GM18507 (cell line): ENCODE data around the gene CAVIN2.

Experiments
- DNase-seq: peaks from one replicate; pipeline ENCODE4 v3.0.0; 2011; ENCODE audit warnings: low read depth; ENCODE audit not compliant: insufficient read length; ENCODE audit errors: extremely low spot score
- FAIRE-seq: peaks from 2 replicates; lab custom pipeline; 2011; peaks lifted over from hg19 to GRCh38; lab: Jason Lieb, UNC

CAVIN2 gene

DNA sequence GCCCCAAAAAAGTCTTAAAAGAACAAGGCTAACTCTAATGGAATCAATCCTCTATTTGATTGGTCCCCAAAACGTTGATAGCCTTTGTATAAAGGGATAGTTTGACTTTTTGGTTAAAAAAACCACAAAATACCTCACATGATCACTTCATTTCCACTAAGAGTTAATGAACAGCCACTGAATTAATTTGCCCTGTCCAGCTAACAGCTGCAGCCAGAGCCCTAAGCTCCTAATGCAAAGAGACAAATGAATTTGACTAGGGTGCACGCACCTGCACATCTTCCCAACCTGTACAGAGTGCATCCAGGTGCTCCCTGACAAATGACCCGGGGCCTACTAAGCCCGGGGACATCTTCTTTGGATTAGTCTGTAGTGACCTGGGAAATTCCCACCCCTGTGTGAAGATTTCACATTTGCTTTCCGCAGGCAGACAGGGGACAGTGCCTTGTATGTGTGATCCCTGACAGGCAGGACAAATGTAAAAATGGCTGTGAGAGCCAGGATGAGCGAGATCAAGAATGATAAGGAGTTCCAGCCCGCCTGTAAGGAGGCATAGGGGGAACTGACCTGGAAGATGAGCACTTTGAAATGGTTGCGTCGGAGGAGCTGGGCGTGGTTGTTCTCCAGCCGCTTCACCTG is 893 bp downstream of the CAVIN2 start:
- DNase-seq (no peak), FAIRE-seq (no peak)

GRCh38 chr2:191845248-191845715 is 1.6 kb downstream of the CAVIN2 start:
- no peak for DNase-seq
- FAIRE-seq: no peak

DNA sequence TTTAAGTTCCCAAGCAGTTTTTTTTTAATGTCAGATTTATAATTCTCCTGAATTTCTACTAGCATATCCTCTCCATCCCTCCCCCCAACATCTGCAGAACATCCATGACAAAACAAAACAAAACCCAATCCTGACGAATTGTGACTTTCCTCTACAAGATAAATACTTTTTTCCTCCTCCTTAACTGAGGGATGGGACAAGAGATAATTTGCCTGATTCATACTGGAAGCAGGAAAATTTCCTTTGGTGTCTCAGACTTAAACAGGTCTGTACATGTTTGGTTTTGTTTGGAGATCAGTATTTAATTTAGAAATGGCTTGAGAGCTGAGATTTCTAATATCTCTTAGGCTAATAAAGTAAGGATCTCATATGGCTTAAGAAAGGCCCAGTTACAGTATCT is 2.2 kb downstream of the CAVIN2 start:
- FAIRE-seq (no peak), DNase-seq (no peak)

- FAIRE-seq (no peak), DNase-seq (no peak)
These were observed 6.0 kb downstream of the CAVIN2 start for GRCh38 chr2:191840921-191841320.

DNA sequence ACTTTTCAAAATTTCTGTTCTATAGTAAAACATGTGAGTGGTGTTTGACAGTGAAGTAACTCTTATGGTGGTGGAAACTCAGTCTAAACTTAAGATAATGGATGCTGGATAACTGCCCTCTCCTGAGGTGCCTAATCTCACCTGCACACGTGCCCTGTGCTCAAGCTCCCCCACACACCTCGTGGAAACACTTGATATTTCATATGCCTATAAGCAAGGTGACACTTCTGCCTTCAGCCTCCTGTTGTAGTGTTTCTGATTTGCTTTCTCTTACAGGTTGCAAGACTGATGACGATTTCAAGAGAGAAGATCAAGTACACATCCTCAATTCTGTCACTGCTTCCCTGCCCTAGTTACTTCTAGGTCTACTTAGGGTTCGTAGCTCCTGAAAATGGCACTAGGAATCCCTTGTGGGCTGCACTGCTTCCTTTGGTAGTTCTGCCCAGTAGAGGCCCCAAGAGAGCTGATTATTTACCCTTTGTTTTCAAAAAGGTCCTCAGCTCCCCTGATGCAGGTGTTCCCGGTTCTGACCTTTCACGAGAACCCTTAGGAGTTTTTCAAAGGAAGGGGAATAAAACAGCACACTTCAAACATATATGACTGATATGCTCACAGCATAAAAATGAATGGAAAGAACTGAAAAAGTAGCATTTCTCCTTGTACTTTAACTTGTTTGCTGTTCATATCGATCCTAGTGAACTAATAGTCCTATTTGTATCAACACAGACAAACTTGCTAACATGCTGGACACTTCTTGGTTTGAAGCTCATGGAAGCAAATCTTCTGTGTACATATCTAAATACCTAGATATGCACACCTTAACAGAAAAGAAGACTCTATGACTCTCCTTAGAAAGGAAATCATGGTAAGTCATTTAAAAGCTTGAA is 6.7 kb downstream of the CAVIN2 start:
- no peak for FAIRE-seq
- no peak for DNase-seq

DNA sequence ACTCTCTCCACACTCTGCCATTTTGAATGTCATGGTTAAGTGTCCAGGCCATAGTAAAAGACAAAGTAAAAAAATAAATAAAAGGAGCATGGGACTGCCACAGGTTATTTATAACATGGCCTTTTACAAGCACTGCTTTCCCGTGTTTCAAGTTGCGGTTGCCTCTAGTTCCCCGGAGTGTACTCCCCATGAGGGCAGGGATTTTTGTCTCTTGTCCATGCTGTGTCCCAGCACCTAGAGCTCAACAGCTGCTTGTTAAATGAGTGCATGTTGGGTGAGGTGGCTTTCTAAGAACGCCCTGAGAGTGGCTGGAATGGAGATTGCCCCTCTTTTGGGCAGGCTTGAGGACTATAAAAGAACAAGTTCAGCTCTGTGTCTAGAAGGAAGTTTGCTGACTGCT is 8.4 kb downstream of the CAVIN2 start:
- no peak for DNase-seq
- FAIRE-seq: no peak

DNA sequence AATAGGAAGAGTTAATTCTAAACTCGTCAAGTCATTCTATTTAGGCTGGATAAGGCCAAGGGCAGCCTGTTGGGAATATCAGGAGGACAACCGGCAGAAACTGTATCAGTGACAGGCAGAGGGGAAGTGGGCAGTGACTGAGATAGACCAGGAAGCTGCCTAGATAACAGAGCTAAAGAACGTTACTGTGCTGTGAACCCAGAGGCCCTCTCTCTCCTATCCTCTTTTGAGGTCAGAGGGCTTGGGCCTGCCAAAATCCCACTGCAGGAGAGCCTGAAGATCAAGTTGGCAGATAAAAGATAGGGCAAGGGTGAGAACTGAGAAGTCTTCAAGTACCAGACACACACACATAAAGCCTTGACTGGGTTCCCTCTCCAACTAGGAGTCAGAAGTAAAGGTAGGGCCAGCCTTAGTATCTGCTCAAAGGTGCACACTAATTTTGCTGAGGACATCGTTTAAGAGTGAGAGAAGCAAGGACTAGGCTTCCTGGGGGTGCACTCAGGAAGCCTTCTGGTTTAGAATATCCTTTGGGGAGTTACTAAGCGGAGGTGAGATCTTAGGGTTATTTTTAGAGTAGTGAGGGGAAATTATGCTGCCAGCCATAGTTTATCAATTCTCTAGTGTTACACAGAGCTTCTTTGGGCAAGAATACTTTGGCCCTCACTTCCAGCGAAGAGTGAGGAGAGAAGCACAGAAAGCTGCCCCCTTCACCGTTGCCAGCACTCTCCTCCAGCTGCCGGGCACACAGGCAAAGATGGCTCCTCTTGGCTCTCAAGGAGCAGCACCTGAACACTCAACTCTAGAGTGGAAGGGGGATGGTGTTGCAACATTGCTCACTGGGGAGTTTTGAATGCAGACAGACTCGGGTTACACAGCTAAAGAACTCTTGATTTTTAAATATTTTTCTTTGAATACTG is 9.8 kb downstream of the CAVIN2 start:
- no peak for DNase-seq
- FAIRE-seq: no peak

GRCh38 chr2:191836471-191836852 is 10.4 kb downstream of the CAVIN2 start:
- FAIRE-seq (no peak), DNase-seq (no peak)

DNA sequence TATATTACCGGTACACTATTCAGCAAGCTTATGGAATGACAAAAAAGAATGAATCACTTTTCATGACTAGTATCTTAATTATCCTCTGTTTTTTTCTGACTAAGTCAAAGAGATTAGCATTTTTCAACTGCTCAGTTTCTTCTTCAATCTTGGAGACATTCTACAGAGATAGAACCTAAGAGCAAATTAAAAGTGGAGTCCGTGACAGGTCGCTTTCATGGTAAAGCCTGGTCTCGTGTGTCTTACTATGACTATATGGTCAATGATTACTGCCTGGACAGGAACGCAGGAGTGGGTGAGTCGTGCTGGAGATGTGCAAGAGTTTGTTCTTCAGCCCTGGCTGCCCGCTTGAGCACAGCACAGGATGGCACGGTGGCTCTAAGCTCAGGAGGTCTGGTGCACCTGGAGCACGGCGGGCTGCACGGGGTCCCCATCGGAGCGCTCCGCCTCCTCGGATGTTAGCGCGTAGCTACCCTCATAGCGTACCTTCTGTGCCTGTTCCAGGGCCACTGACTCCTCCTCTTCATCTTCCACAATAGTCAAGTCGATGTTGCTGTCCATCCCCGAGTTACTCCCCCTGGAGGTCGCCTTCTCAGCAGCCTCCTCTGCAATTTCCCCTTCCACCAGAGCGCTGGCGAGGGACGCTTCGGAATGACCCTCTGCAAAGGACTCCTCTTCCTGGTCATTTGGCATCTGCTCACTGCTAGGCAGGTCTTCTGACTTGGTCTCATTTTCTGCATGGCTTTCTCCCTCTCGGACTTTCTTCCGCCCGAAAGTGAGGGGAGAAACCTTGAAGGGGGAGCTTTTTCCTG is 11.1 kb downstream of the CAVIN2 start:
- FAIRE-seq (no peak), DNase-seq (no peak)

DNA sequence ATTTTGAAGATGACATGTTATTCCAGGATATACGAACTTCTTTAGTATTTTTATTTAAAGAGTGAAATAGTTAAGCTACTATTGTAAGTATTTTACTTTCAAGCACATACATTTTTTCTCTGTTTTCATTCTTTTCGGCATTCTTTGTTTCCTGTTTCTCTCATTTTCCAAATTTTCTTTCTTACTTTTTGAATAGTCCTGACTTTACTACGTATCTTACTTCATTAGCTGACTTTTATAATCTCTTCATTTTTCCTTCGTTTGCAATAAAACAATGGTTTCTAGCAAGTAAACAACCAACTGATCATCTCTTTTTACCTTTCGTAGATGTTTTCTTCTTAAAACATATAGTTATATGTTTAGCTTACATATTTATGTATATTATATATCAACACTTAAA is 11.8 kb downstream of the CAVIN2 start:
- DNase-seq: no peak
- no peak for FAIRE-seq

GRCh38 chr2:191833356-191833755 is 13.5 kb downstream of the CAVIN2 start:
- FAIRE-seq: no peak
- no peak for DNase-seq

DNA sequence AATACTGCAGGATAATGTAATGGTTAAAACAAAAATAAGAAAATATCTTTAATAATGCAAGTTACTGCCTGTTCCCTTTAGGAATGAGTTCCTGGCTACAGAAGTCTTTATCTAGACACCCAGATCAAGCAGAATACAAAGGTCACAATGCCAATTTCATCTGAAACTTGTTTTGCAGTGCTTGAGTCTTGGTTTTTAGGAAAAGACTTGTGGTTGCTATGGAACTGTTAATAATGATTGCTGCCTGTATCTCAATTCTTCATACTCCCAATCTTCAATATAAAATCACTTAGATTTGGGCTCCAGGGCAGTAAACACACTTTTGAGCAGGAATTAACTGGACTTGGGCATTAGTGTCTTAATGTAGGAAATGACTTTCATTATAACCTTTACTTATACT is 14.2 kb downstream of the CAVIN2 start:
- DNase-seq (no peak), FAIRE-seq (no peak)

GRCh38 chr2:191831410-191831994 is 15.4 kb downstream of the CAVIN2 start:
- DNase-seq (no peak), FAIRE-seq (no peak)

DNA sequence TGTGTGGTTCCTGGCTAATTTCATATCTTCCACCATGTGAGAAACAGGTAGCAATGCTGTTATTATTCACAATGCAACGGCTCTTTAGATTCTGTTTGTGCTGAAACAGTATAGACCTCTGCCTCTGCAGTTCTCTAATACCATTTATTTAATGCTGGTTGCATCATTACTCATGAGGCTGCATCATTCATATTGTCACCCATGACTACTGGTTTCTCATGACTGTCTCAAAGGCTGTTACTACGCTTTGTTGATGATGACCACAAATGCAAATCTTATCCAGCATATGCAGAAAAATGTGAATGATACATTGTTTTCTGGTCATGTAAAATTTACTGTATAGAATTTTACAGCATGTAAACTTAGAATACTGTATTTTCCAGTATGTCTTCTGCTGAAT is 22.5 kb downstream of the CAVIN2 start:
- DNase-seq: no peak
- FAIRE-seq: no peak

DNA sequence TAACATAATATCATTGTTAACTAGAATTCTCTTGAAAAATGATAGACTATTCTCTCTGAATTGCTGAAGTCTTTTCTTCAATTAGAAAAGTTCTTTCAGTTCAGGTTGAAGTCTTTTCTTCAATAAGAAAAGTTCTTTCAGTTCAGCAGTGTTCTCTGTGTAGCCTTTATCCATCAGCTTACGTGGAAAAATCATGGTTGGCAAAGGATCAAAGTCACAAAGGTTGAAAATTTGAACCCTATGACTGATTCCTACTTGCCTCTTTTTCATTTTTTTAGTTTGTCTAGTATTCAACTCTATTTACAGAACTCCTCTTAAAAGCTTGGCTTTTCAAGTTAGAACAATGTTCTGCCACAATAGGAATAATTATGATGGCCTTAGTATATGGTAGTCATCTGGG is 25.8 kb downstream of the CAVIN2 start:
- FAIRE-seq (no peak), DNase-seq (no peak)

DNA sequence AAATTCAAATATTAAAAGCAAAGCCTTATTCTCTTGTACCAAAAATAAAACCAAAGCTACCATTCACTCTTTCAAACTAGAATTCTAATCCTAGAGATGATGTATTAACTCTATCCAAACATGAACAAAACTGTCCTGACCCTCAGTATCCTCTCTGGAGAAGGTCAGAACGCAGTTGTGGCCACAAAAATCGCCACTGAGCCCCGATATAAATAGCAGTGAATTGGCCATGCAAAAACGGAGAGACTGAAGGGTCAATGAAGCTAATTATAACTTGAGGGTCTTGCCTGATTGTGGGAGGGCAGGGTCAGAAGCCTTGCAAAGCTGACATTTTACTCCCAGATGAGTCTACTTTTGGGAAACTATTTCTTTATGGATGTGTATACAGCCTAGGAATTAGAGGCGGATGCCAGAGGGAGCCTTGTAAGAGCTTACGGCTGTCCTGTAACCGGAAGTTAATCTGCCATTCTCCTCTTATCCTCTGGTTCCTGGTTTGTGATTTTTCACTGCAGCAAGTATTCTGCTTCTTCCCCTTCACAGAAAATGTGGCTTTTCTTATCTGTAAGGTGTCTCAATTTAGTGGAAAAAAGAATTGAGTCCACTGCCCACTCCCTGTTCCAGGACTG is 28.1 kb downstream of the CAVIN2 start:
- DNase-seq: no peak

GRCh38 chr2:191818133-191818532 is 28.8 kb downstream of the CAVIN2 start:
- DNase-seq: no peak
- no peak for FAIRE-seq

More for the DNA sequence above, 28.1 kb downstream of the CAVIN2 start:
- no peak for FAIRE-seq

- no peak for FAIRE-seq
- no peak for DNase-seq
These were observed 31.9 kb downstream of the CAVIN2 start for GRCh38 chr2:191815010-191815409.
